Thymus (tissue), 11 donors: ENCODE data around the gene MON2. TPM values are rescaled to one million over a fixed set of nuclear protein-coding genes. Genes with fewer than 3 reads are reported as not detected.
"Not testable (repeated sequence)": the region's sequence is repeated elsewhere in the genome, so short reads cannot be mapped to it uniquely, and the experiment has no call there.

Experiments
- DNase-seq, 9 donors: peaks; one replicate each; pipeline ENCODE4 v3.0.0-alpha.2; 2013; ENCODE audit warnings: low spot score in 9 of 9, low read depth in 6 of 9, missing footprints in 1 of 9
- H3K27ac ChIP-seq, 2 donors: one replicate each; pipeline ENCODE4 v1.5.1; 2013; ENCODE audit warnings: control low read depth in 1 of 2, low read depth in 1 of 2, low read length in 1 of 2, mild to moderate bottlenecking in 1 of 2, moderate library complexity in 1 of 2
- H3K27me3 ChIP-seq, 2 donors: one replicate each; pipeline ENCODE4 v1.5.1; 2013; ENCODE audit warnings: low read length in 1 of 2; ENCODE audit not compliant: control insufficient read depth in 2 of 2, insufficient read depth in 1 of 2
- H3K36me3 ChIP-seq, 2 donors: one replicate each; pipeline ENCODE4 v1.5.1; 2013; ENCODE audit warnings: low read length in 1 of 2, mild to moderate bottlenecking in 1 of 2, moderate library complexity in 1 of 2; ENCODE audit not compliant: control insufficient read depth in 2 of 2, insufficient read depth in 2 of 2
- H3K4me1 ChIP-seq, 2 donors: one replicate each; pipeline ENCODE4 v1.5.1; 2013; ENCODE audit warnings: low read length in 2 of 2; ENCODE audit not compliant: control insufficient read depth in 2 of 2, insufficient read depth in 2 of 2
- H3K4me3 ChIP-seq, 2 donors: one replicate each; pipeline ENCODE4 v1.5.1; 2013; ENCODE audit warnings: low read length in 2 of 2, control low read depth in 1 of 2, mild to moderate bottlenecking in 1 of 2
- H3K9me3 ChIP-seq, 2 donors: one replicate each; pipeline ENCODE4 v1.5.1; 2013; ENCODE audit warnings: low read length in 1 of 2, mild to moderate bottlenecking in 1 of 2; ENCODE audit not compliant: control insufficient read depth in 2 of 2, insufficient read depth in 1 of 2
- WGBS: extraction: QIAGEN DNeasy Blood & Tissue Kit; methylation state at CpG from one replicate; pipeline ENCODE4 v1.1.7; 2013; 5-methylcytosine and 5-hydroxymethylcytosine counted together
- polyA plus RNA-seq: library from polyadenylated mRNA; stranded (reverse); fragments of 200-250 nt; gene quantifications from one replicate; pipeline ENCODE4 v1.2.3, GENCODE V29; 2013
- total RNA-seq: library from RNA; stranded (reverse); fragments of 120-200 nt; gene quantifications from one replicate; pipeline ENCODE4 v1.2.4, GENCODE V29; 2013
- donor health status: healthy.

MON2 gene
- total and polyA plus RNA-seq, 2 donors, result 21.4 to 32.7 TPM

GRCh38 chr12:62552906-62553556 is 86.4 kb downstream of the MON2 start:
- Histone ChIP-seq H3K9me3 (no peaks in the 10 kb centered on the region), H3K4me3 (no peak overlapping the region), H3K36me3 (peaks cover 32 to 55% of the 10 kb centered on the region in 2 donors), H3K27me3 (no peaks in the 10 kb centered on the region), H3K27ac (no peak overlapping the region), H3K4me1 (no peaks in the 10 kb centered on the region)
- DNase-seq, result no peak
- 97% methylated on average over 5 of the region's 5 CpGs for WGBS

- not testable (repeated sequence) for H3K4me1 ChIP-seq, H3K27me3 ChIP-seq, DNase-seq, H3K4me3 ChIP-seq, H3K9me3 ChIP-seq, H3K27ac ChIP-seq
- H3K36me3 ChIP-seq, result peaks cover 29 to 37% of the 10 kb centered on the region in 2 donors
- whole genome bisulfite sequencing, result 96% methylated on average over 1 of the region's 1 CpG
Measured at GRCh38 chr12:62559366-62559765, 92.7 kb downstream of the MON2 start.

- Histone ChIP-seq H3K27me3 (no peaks in the 10 kb centered on the region), H3K27ac (no peak overlapping the region), H3K4me3 (no peak overlapping the region), H3K36me3 (peaks cover 5 to 28% of the 10 kb centered on the region in 2 donors), H3K4me1 (no peaks in the 10 kb centered on the region), H3K9me3 (no peaks in the 10 kb centered on the region)
- no peak for DNase-seq
- 96% methylated on average over 2 of the region's 2 CpGs for WGBS
Measured at GRCh38 chr12:62562846-62563245, 96.2 kb downstream of the MON2 start.

- Histone ChIP-seq H3K36me3 (peaks cover 5 to 11% of the 10 kb centered on the region in 2 donors), H3K9me3 (no peaks in the 10 kb centered on the region), H3K27me3 (no peaks in the 10 kb centered on the region), H3K4me3 (no peak overlapping the region), H3K4me1 (no peaks in the 10 kb centered on the region), H3K27ac (no peak overlapping the region)
- no peak for DNase-seq
Measured at GRCh38 chr12:62575036-62575435, 108.4 kb downstream of the MON2 start.

DNA sequence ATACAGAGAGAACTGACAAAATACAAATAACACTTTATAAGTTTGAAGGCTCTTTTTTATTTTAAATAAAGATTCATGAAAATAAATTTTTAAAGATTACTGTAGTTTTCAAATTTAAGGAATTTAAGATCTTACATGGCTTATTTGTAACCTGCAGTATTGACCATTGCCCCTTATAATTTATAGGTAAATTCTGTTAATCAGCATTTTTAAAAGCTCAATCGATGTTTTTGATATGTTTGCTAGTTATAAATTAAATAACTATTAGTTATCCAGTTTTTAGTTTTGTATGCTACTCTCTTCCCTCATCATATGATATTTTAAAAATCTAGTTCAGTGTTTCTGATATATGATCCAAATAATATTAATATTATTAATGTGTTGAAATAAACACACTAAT is 109.9 kb downstream of the MON2 start:
- Histone ChIP-seq H3K36me3 (peaks cover 5 to 11% of the 10 kb centered on the region in 2 donors), H3K27ac (no peak overlapping the region), H3K9me3 (no peaks in the 10 kb centered on the region), H3K4me1 (no peaks in the 10 kb centered on the region), H3K27me3 (no peaks in the 10 kb centered on the region), H3K4me3 (no peak overlapping the region)
- no peak for DNase-seq
- WGBS, result 99% methylated on average over 1 of the region's 1 CpG

DNA sequence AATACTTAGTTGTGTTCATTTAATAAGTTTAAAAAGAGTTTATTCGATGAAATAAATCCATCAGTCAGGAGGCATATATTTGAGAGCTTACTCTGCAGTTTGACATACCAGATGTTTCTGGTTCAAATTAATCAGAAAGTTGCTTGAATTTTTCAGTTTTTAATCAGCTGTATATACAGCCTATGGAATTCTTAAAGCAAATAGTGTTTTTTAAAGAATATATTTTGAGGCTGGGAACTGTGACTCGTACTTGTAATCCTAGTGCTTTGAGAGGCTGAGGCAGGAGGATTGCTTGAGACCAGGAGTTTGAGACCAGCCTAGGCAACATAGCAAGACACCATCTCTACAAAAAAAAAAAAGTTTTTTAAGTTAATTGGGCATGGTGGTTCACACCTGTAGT is 112.1 kb downstream of the MON2 start:
- peaks cover 0 to 2% of the 10 kb centered on the region in 2 donors for H3K4me1 ChIP-seq
- H3K36me3 ChIP-seq, result peaks cover 0 to 11% of the 10 kb centered on the region in 2 donors
- DNase-seq, result no peak
- H3K27me3 ChIP-seq, result no peaks in the 10 kb centered on the region
- H3K27ac ChIP-seq, result no peak overlapping the region
- 97% methylated on average over 2 of the region's 2 CpGs for WGBS
- no peak overlapping the region for H3K4me3 ChIP-seq
- H3K9me3 ChIP-seq, result no peaks in the 10 kb centered on the region

- Histone ChIP-seq H3K4me3 (no peak overlapping the region), H3K27me3 (no peaks in the 10 kb centered on the region), H3K9me3 (no peaks in the 10 kb centered on the region), H3K36me3 (peaks cover 0 to 15% of the 10 kb centered on the region in 2 donors), H3K27ac (no peak overlapping the region), H3K4me1 (peaks cover 0 to 2% of the 10 kb centered on the region in 2 donors)
- DNase-seq, result peak in 5 of 9 donors; percentile 28 to 71 (median 49)
- 95% methylated on average over 12 of the region's 12 CpGs for WGBS
Measured at GRCh38 chr12:62581288-62582064, 114.8 kb downstream of the MON2 start.

DNA sequence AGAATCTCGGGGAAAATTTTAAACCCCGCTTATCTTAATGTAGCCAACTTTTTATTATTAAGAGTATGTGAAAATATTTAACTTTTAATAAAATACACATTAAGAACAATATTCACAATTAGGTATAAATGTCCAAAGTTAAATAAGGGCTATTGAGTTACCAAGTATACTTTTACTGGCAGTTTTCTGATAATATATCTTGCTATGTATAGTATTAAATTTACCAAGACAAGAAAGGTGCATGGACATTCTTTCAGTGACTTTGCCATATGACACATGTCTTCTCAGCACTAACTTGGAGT is 115.4 kb downstream of the MON2 start:
- Histone ChIP-seq H3K27me3 (no peaks in the 10 kb centered on the region), H3K36me3 (peaks cover 0 to 15% of the 10 kb centered on the region in 2 donors), H3K27ac (peak overlapping the region in 1 of 2 donors; percentile 11), H3K9me3 (no peaks in the 10 kb centered on the region), H3K4me3 (no peak overlapping the region), H3K4me1 (peaks cover 0 to 2% of the 10 kb centered on the region in 2 donors)
- WGBS, result 62% methylated on average over 2 of the region's 2 CpGs
- no peak for DNase-seq

GRCh38 chr12:62584619-62585018 is 118.0 kb downstream of the MON2 start:
- H3K4me1 ChIP-seq, result peaks cover 0 to 2% of the 10 kb centered on the region in 2 donors
- H3K36me3 ChIP-seq, result peaks cover 0 to 17% of the 10 kb centered on the region in 2 donors
- no peak overlapping the region for H3K27ac ChIP-seq
- no peaks in the 10 kb centered on the region for H3K9me3 ChIP-seq
- H3K4me3 ChIP-seq, result no peak overlapping the region
- DNase-seq, result no peak
- WGBS, result 99% methylated on average over 4 of the region's 4 CpGs
- H3K27me3 ChIP-seq, result no peaks in the 10 kb centered on the region
